ENCODE measurements around the gene STIM1.

The STIM1 gene

DNA sequence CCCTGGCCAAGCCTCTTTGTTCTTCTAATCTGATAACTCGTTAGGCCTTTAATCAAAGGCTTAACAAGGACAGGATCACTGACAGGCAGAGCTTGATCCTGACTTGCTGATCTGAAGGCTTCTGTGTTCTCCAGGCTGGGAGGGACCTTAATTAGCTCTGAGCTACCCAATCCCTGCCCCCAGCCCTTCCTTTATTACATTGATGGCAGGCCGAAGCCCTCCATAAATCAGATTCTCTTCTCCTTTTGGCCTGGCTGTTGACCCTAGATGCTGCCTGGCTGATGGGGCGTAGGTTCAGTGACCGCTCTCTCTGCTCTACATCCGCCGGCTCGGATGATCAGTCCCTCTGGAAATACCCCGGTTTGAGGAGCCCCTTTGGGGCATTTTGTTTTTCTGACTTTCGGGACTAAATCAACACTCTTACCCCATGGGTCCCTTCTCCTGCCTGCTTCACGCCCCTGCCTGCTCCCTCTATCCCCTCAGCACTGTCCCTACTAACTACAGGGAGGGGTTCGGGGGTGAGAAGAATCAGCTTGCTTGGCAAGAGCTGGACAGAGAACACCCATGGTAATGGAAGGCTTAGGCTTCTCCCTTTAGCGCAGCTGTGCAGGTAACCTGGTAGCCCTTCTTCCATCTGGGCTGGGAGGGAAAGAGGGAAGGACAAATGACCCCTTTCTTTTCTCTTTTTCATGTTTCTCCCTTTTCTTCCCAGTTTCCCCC, 229.1 kb downstream of the STIM1 start:
- DNase-seq (ENCODE audit: low read depth) = no peak
- H3K4me3 ChIP-seq (ENCODE audit: low read depth, low read length) = no peak overlapping the region
- TF ChIP-seq, protein P1, sequence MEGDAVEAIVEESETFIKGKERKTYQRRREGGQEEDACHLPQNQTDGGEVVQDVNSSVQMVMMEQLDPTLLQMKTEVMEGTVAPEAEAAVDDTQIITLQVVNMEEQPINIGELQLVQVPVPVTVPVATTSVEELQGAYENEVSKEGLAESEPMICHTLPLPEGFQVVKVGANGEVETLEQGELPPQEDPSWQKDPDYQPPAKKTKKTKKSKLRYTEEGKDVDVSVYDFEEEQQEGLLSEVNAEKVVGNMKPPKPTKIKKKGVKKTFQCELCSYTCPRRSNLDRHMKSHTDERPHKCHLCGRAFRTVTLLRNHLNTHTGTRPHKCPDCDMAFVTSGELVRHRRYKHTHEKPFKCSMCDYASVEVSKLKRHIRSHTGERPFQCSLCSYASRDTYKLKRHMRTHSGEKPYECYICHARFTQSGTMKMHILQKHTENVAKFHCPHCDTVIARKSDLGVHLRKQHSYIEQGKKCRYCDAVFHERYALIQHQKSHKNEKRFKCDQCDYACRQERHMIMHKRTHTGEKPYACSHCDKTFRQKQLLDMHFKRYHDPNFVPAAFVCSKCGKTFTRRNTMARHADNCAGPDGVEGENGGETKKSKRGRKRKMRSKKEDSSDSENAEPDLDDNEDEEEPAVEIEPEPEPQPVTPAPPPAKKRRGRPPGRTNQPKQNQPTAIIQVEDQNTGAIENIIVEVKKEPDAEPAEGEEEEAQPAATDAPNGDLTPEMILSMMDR (conservative IDR thresholded peaks at IDR 0.05; ENCODE audit: low read depth, low read length) = no peak

DNA sequence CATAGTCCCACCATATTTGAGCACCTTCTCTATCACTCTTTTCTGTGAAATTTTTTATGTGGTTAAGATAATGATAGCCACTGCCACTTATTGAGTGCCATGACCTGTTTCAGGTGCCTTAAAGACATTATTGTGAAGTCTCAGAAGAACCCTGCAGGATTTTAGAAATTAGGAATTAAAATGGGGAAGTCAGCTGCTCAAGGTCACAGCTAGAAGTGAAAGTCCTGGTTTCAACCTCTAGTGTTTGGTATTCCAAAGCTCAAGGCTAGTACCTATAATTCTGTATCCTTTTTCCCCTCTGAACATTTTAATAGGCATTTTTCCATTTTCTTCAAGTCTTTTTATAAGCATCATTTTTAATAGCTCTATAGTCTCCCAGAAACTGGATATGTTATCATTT, 230.1 kb downstream of the STIM1 start:
- no peak overlapping the region for H3K4me3 ChIP-seq (ENCODE audit: low read depth, low read length)
- TF ChIP-seq, protein P1 (conservative IDR thresholded peaks at IDR 0.05; ENCODE audit: low read depth, low read length) = no peak
- no peak for DNase-seq (ENCODE audit: low read depth)

- DNase-seq (ENCODE audit: low read depth) = no peak
- TF ChIP-seq, protein P1 (conservative IDR thresholded peaks at IDR 0.05; ENCODE audit: low read depth, low read length) = no peak
- H3K4me3 ChIP-seq (ENCODE audit: low read depth, low read length) = no peak overlapping the region
These were observed 231.3 kb downstream of the STIM1 start for GRCh38 chr11:4086575-4087353.

- DNase-seq (ENCODE audit: low read depth) = peak; percentile 31
- TF ChIP-seq, protein P1 (conservative IDR thresholded peaks at IDR 0.05; ENCODE audit: low read depth, low read length) = peak; percentile 32
These were observed 232.1 kb downstream of the STIM1 start for GRCh38 chr11:4087551-4087950.

GRCh38 chr11:4090258-4090657, 234.8 kb downstream of the STIM1 start:
- DNase-seq (ENCODE audit: low read depth) = no peak
- H3K4me3 ChIP-seq (ENCODE audit: low read depth, low read length) = no peak overlapping the region
- TF ChIP-seq, protein P1 (conservative IDR thresholded peaks at IDR 0.05; ENCODE audit: low read depth, low read length) = no peak

More at GRCh38 chr11:4087551-4087950, 232.1 kb downstream of the STIM1 start:
- H3K4me3 ChIP-seq (ENCODE audit: low read depth, low read length) = no peak overlapping the region

DNA sequence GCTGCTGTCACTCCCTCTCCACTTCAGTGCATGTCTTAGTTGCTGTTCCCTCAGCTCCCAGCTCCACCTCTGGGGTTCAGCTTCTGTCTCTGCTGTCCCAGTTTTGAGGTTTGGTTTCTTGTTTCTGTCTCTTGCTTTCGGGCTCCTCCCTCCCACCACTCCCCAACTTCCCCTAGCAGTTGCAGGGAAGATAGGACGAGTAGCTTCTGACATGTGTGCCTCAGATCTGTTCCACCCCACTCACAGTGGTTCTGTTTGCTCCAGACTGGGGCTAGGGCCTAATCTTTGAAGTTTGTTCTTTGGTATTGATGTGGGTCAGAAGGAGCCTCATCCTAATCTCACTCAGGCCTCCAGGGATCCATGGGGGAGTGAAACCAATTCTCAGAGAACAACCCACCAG, 236.6 kb downstream of the STIM1 start:
- H3K4me3 ChIP-seq (ENCODE audit: low read depth, low read length) = no peak overlapping the region
- TF ChIP-seq, protein P1 (conservative IDR thresholded peaks at IDR 0.05; ENCODE audit: low read depth, low read length) = no peak
- DNase-seq (ENCODE audit: low read depth) = no peak
